ENCODE data around the gene CTTNBP2NL.

Gene CTTNBP2NL, protein sequence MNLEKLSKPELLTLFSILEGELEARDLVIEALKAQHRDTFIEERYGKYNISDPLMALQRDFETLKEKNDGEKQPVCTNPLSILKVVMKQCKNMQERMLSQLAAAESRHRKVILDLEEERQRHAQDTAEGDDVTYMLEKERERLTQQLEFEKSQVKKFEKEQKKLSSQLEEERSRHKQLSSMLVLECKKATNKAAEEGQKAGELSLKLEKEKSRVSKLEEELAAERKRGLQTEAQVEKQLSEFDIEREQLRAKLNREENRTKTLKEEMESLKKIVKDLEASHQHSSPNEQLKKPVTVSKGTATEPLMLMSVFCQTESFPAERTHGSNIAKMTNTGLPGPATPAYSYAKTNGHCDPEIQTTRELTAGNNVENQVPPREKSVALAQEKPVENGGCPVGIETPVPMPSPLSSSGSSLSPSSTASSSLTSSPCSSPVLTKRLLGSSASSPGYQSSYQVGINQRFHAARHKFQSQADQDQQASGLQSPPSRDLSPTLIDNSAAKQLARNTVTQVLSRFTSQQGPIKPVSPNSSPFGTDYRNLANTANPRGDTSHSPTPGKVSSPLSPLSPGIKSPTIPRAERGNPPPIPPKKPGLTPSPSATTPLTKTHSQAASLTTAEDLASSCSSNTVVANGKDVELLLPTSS

DNA sequence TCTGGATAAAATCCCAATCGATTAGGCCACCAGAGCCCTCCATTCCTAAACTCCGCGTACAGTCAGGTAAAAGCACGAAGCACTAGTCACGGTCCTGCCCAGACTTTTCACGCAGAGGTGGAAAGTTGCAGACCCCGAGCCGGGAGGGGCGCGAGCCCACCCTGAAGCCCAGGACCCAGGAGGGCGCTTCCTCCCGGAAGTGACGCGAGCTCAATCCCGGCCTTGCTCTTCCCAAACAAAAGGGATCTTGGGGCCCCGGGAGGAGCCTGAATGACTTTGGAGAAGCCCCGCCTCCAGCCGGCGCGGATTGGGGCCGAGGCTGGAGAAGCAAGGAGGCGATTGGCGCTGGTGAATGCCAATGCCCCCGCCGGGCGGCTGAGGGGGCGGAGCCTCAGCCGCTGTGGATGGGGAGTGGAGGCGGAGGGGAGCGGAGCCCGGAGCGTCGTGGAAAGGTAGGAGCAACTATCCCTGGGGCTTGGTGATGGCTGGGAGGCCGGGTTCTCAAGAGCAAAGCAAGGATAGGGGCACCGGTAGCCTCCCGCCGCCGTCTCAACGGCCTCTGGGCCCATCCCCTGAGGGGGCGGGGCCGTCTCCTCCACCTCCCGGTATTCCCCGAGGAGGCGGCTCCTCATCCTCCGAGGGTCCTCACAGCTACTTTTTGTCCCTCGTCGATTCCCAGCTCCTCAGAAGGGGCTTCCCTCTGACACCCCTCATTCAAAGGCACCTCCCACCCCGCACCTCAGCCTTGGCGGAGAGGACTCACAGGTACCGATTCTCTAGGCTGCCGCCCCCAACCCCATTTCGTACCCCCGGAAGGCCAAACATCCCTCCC, at the start of gene CTTNBP2NL:
TSS of gene CTTNBP2NL (plus strand) at position 394 of the 832 bp plus-strand sequence. CDS start 19,952 bp downstream, outside the sequence.
- peak; percentile 69 for DNase-seq

DNA sequence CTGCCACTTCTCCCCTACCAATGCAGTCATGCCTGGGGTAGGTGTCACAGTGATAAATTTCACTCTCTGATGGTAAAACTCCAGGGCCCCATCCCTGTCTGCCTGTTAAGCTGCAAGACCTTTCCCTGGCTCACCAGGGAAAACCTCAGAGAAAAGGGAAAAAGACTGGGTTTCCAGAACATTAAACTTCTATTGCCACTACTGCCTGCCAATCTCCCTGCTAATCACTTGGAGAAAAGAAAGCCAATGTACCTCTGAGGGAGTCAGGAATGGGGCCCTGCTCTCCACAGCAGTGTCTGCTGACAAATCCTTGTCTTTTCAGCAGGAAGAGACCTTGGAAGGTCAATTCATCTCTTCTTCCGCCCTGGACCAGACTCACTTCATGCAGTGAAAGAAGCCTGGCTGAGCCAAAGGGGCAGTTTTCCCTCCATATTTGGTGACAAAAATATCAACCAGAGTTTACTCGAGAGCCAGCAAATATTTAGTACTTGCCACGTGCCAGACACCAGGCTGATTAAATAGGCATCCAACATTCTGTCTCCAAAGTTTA, 49.1 kb upstream of the CTTNBP2NL start:
- no peak for DNase-seq

DNA sequence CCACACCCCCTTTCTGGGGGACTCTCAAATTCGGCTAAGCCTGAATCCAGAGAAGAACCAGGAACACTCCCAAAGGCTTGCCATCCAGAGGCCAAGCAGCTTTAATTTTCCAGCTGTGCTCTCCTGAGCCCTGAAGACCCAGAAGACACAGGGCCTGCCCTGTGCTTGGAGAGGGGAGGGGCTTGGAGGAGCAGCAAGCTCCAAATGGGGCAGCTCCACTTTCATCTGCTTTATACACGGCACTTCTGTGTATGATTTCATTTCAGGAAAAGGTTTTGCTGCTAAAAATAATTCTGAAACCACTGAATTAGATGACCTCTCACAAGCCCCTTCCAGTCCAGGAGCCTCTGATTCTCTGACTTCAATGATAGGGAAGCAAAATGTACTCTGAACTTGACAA, 39.2 kb upstream of the CTTNBP2NL start:
- DNase-seq = no peak

DNA sequence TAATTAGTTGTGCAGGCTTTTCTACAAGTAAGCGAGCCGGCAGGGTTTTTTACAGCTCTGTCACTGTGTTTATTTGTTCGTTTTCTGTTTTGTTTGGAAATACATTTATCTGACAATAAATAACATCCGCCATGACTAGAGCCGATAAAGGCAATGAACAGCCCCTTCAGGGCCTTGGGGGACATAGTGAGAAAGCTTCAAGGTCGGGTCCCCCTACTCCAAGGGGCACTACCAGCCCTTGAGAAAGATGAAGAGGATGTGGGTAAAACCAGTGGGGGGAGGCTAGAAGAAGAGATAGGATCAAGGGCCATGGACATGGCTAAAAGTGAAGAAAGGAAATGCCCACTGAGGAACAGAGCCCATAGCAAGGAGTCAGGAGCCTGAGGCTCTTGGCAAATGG, 38.5 kb upstream of the CTTNBP2NL start:
- DNase-seq = no peak

DNA sequence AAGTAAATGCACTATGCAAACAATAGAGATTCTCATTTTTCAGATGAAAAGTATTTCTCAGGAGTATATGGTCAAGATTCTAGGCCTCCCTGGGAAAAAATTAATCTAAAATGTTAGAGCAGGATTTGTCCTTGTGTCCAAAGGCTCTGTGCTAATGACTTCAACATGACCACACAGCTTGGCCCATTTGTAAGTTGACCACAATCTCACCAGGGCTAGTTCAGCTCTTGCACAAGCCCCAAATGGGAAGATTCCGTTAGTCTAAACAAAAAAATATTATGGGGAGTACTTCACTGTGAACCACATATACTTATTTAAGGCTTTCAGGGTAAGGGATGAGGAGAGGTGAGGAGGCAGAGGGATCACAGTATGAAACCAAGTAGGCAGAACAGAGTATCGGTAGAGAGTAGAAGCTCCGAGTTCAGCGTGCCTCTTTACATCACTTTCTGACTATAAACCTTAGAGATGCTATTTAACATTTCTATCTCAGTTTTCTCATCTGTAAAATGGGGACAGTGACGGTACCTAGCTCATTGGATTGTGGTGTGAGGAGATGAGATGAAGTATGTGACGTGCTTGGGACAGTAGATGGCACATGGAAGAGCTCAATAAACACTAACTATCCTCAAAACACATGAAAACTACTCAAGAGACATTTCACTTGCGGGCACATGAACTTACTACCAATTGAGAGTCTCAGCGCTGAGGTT, 37.8 kb upstream of the CTTNBP2NL start:
- no peak for DNase-seq

DNA sequence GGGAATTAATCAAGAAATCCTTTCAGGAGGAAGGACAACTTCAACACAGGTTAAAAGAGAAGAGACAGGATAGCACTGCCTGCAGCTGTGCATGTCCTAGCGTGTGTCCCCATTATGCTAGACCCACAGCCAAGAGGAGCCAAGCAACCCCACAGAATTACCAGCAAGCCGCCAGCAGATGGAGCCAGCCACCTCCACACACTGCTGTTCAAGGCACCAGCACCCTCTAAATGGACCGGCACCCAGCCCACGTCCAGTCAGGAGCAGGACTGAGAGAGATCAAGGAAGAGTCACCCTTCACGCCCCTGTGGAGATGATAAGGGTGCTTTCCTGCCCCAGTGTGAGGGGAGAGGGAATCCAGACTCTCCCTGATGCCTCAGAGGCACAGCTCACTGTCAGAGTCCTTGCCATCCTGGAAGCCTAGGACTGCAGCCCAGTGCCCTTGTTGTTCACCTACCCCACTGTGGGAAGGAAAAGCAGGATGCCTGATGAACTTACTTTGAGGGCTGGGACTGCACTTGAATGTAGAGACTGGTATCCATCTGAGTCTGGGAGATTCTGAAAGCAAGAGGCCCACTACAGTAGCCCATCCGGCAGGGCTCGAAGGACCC, 37.1 kb upstream of the CTTNBP2NL start:
- DNase-seq = no peak

DNA sequence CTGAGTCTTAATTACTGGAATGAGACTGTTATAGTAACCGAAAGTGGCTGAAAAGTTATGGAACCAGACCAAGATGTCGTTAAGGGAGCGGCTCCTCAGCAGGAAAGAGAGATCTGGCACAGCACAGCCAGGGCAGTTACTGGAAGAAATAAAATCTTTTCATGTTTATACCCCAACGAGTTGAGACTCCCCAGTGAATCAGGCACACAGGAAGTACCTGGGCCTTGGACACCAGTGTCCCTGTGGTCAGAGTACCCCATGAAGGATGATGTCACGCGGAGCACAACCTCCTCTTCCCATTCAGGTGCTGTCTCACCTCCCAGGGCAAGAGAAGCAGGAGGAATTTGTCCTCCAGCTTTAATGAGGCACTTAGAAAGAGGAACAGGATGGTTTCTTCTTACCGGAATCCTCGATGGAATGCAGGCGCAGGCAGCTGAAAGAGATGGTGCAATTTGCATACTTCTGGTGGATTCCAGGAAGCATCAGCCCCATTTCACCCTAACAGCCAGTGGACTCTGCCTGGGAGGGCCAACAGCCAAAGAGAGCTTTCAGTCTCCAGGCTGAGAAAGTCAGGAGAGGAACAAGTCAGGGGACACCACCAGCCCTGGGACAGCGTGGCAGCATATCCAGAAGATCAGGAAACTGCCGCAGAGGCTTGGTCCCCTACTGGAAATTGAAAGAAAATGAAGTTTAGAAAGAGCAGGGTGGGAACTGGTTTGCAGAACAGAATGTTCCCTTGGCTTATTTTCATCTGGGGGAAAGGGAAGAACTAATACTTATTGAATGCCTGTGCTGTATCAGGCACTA, 35.9 kb upstream of the CTTNBP2NL start:
- no peak for DNase-seq

DNA sequence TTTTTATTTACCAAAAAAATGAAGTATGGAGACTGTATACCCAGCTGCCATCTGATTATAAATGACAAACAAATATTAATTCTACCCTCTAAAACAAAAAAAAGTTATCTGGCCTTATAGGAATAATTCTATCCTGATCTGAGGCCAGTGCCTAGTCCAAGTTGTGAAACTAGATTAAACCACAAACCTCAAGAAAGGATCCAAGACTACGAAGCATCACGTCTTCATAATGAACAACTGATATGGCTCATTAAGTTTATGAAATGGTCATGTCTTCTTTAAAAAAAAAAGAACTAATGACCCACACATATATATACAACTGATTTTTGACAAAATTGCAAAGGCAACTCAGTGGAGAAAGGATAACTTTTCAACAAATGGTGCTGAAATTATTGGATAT, 32.4 kb upstream of the CTTNBP2NL start:
- no peak for DNase-seq

DNA sequence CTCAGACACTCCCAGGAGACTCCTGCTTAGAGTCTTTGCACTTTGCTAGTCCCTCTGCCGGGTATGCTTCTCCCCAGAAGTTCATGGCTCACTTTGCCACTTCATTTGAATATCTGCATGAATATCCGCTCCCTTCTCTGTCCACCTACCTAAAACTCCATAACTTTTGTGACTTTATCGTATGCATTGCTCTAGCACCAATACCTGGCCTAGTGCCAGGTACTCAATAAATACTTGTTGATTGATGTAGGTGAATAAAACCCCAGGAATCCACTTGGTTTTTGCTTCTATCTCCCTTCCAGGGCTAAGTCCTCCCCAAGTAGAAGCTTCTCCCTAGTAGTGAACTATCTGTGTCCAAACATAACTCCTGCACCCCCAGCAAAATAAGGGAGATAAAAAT, 27.8 kb upstream of the CTTNBP2NL start:
- no peak for DNase-seq

DNA sequence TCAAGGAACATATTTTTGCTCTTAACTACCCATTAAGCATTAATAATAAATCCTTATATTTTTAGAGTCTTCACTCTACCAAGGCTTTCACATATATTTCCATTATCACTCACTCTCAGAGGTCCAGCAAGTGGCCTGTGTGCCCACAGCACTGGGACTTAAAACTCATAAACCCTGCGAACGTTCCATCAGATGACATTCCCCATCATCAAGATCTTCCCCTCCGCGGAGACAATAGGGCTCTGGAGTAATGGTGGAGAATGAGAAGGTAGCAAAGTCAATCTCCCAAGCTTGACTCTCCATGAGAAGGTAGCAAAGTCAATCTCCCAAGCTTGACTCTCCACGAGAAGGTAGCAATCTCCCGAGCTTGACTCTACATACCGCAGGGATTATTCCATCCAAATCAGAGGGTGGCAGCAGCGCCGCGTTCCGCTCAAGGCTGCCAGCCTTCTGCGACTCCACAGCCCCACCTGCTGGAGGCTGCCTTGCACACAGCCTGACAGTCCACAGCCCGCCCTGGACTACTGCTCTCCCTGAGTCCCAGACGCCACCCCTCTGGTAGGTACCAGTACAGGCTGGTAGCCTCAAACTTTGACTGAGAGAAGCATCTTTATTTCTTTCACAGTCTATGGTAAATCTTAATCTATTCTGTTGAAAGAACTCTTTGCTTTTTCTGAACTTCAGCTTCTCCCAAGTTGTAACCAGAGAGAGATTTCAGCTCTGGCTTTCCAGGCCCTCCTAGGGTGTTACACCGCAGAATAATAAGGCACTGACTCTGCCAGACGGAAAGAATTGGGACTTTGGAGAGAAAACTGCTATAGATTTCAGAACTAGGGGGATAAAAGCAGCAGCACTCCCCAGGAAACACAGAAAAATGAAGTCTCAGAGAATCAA, 26.4 kb upstream of the CTTNBP2NL start:
- DNase-seq = peak; percentile 69

DNA sequence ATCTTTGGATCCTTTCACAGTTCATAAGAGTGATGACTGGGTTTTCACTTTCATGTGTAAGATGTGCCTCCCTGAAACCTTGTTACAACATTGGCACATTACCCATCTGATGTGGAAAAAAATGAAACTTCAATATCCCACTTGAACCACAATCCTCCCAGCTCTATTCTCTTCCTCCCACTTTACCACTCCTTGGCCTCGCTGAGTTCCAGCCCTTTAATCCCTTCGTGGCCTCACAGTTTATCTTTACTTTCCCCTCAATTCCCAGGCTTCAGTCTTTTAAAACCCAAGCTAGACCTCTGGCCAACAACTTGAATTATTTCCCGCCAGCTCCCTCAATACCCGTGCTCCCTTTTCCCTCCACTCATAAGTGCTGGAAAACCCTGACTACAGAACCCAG, 25.0 kb upstream of the CTTNBP2NL start:
- no peak for DNase-seq

DNA sequence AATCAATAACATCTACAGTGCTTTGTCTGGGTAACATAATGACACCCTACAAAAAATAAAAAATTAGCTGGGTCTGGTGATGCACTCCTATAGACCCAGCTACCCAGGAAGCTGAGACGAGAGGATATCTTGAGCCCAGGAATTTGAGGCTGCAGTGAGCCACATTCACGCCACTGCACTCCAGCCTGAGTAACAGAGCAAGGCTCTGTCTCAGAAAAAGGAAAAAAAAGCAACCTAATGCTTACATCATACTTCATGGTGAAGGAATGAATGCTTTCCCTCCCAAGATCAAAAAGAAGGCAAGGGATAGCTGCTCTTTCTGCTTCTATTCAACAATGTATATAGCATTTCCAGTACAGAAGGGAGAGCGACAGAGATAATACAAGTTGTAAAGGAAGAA, 24.2 kb upstream of the CTTNBP2NL start:
- DNase-seq = no peak

DNA sequence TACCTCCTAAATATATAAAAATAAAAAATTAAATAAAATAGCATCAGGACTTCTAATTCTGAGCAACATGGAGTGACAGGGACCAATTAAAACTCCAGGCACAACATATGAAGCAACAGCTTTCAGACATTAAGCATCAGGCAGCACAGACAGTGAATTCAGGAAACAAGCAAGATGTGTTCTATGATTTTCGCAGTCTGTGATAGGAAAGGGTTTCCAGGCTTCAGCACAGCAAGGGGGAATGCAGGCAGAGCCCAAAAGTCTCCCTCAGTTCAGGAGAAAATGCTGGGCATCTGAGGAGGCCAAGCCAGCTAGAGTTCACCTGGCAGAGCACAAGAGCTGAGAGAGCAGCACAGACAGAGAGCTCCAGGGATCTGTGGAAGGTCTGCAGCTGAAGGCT, 22.2 kb upstream of the CTTNBP2NL start:
- no peak for DNase-seq

DNA sequence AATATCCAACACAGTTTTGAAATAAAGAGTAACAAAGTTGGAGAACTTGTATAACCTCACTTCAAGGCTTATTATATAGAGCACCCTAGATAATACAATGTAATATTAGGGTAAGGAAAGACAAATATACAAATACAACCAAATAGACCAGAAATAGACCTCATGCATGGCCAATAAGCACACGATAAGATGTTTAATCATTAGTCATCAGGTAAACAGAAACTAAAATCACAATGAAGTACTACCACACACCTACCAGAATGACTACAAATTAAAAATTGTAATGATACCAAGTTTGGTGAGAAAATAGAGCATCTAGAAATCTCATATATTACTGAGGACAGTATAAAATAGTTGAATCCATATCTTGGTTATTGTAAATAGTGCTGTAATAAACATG, 20.3 kb upstream of the CTTNBP2NL start:
- no peak for DNase-seq

DNA sequence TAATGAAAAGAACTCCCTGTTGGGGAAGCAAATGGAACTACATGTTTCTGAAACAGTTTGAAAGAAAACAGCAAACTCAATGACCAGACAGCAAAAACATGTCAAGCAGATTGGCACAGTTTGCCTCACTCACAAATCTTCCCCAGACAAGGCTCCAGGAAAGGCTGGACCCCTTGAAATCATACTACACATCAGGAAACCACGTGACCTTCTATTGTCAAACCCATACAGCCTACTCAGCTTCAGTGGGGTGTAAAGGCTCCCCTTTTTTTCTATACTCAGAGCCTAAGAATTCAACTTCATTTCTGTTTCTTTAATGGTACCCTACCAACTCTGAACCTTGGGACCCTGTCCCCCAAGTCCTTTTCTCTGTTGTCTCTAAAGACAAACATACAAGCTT, 15.7 kb upstream of the CTTNBP2NL start:
- DNase-seq = no peak

DNA sequence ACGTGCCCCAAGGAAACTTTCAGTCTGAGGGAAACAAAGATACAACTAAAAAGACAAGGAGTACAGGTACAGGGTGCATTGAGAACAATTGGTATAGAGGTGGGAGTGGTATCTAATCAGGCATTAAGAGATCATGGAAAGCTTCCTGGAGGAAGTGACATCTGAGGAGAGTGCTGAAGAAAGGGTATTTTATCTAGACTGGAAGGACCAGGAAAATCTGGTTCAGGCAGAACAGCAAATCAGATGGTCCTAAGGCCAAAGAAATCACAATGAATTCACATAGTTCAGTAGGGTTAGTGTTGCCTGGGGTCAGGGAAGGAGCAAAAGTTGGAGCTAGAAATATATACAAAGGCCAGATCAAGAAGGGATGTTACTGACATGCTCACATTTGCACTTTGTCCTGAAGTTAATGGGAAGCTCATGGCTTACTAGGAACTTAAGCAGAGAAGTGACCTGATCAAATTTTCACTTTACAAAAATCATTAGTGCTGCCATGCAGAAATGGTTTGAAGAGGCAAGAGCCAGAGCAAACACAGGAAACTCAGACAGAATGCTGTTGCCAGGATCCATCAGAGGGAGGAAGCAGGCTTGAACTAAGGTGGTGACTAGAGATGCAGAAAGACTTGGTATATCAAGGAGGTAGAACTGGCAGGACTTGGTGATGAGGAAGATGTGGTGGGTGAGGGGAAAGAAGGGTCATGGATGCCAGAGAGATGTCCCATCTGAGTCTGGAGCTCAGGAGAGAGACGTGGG, 14.5 kb upstream of the CTTNBP2NL start:
- DNase-seq = no peak

DNA sequence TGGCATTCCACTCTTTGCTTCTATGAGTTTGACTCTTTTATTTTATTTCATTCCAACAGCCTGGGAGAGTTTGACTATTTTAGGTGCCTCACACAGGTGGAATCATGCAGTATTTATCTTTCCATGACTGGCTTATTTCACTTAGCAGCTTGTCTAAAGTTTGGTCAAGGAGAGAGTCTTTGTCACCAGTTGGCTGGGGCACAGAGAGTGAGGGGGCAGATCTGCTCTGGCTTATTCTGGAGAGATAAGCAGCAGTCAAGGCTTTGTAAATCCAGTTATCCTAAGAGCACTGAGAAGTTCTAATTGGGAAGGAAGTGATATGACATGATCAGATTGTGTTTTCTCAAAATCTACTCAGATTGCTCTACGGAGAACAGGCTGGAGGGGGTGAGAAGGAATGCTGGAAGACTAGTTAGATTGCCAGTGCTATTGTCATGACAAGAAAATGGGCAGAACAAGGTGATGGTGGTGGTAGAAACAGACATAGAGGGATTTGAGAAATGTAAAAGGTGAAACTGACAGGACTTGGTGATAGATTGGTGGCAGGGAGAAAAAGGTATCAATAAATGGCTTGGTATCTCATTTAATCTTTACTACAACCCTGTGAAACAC, 12.1 kb upstream of the CTTNBP2NL start:
- DNase-seq = no peak

DNA sequence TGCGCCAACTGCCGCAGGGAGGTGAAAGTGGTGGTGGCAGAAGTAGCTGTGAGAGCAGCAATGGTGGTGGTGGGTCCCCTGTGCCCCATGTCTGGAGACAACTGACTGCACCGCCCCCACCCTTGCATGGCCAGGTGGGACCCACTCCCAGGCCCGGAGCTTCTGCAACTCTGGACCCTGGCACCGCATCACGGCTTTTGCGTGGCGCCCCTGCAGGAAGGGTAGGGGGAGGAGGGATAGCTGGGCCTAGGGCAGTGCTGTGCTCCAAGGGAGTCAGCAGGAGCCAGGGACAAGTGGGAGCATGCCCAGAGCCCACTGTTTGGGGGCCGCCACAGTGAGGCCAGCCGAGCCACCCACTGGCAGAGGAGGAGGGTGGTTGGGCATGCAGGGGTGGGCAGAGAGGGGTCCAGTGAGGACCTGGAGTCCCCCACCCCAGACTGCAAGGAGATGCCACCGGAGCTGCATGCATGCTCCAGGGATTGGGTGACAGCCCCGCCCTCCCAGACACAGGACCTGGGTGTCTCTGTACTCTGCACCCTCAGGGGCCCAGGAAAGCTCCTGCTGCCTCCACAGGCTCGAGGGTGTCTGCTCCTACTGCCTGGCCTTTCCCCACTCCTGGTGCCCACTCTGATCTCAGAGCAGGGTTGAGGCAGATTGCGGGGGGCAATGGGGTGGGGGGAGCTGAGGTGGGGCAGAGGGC, 9.8 kb upstream of the CTTNBP2NL start:
- no peak for DNase-seq

Measured in activated CD4-positive, alpha-beta T cell treated with anti-CD3 and anti-CD28 coated beads for 1 hour (primary cell).